GM12891 (cell line): Measurements from ENCODE around the gene PCNX2.

Experiments used
- POLR2A ChIP-seq: IDR thresholded peaks from 2 replicates; pipeline ENCODE4 v1.6.1; 2011; ENCODE audit warnings: low read depth, low read length, control low read depth
- POLR2AphosphoS5 ChIP-seq: IDR thresholded peaks from 2 replicates; pipeline ENCODE4 v1.6.1; 2011; ENCODE audit warnings: low read depth, low read length, control low read depth
- SPI1 ChIP-seq: IDR thresholded peaks from 2 replicates; pipeline ENCODE4 v1.6.1; 2011; ENCODE audit warnings: low read depth, low read length, control low read depth
- TAF1 ChIP-seq: IDR thresholded peaks from 2 replicates; pipeline ENCODE4 v1.6.1; 2011; ENCODE audit warnings: low read depth, low read length, control low read depth

DNA sequence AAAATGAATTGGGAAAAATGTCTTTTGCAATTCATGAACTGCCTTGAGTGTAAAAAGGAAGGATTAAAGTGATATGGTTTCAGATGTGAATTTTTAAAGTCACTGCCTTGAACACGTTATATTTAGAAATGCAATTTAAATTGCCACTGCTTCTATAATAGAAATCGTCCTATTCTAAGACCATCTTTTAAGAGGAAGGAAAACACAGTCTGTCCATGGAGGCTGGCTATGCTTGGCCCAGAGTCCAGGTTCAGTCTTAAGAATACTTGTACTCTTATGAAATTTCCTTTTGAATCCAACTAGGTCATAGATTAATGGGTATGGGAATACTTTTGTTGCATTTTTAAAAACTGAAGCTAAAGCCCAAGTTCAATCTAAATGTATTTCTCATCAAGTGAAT is 86.0 kb downstream of the PCNX2 start:
- TF ChIP-seq POLR2A (no peak), POLR2AphosphoS5 (no peak), TAF1 (no peak), SPI1 (no peak)
